Omental fat pad (tissue), 4 donors: ENCODE data around the gene SDHD. TPM values are rescaled to one million over a fixed set of nuclear protein-coding genes. Genes with fewer than 3 reads are reported as not detected.

Experiments
- ATAC-seq: fragments of 150-250 bp; one replicate; pipeline ENCODE4 v1.9.1; 2016; ENCODE audit warnings: mild to moderate bottlenecking, moderate library complexity; ENCODE audit not compliant: low FRiP score
- DNase-seq: peaks from one replicate; pipeline ENCODE4 v3.0.0-alpha.2; 2019; ENCODE audit warnings: low spot score
- CTCF ChIP-seq, 3 donors: fragments of 450-650 bp; IDR thresholded peaks; one replicate each; pipeline ENCODE4 v1.5.1; 2016 to 2017; ENCODE audit warnings: antibody characterized with exemption in 3 of 3, mild to moderate bottlenecking in 3 of 3, moderate library complexity in 2 of 3
- total RNA-seq, 4 donors: library from RNA; depleted of rRNA; stranded (reverse); fragments of >200 nt; gene quantifications; one replicate each; pipeline ENCODE4 v1.1.0, GENCODE V29; 2016

Gene SDHD
- total RNA-seq, 4 donors from 2014 or later: 85.0 to 145 (median 104) TPM

GRCh38 chr11:112050721-112051120 is 36.0 kb upstream of the SDHD start:
- ATAC-seq (no peak), DNase-seq (no peak)
- no peak for TF ChIP-seq CTCF (IDR thresholded peaks at IDR 0.05)

GRCh38 chr11:112051768-112052167 is 34.9 kb upstream of the SDHD start:
- no peak for ATAC-seq
- no peak for TF ChIP-seq CTCF (IDR thresholded peaks at IDR 0.05)
- DNase-seq: no peak

GRCh38 chr11:112057170-112057569 is 29.5 kb upstream of the SDHD start:
- TF ChIP-seq CTCF (IDR thresholded peaks at IDR 0.05): no peak
- ATAC-seq: no peak
- no peak for DNase-seq

- no peak for ATAC-seq
- TF ChIP-seq CTCF (IDR thresholded peaks at IDR 0.05): no peak
- no peak for DNase-seq
Measured at GRCh38 chr11:112058103-112058502, 28.6 kb upstream of the SDHD start.

GRCh38 chr11:112062923-112063322 is 23.8 kb upstream of the SDHD start:
- ATAC-seq (no peak), DNase-seq (no peak)
- no peak for TF ChIP-seq CTCF (IDR thresholded peaks at IDR 0.05)

- no peak for TF ChIP-seq CTCF (IDR thresholded peaks at IDR 0.05)
- peak; percentile 45 for DNase-seq
- peak; percentile 92 for ATAC-seq
Measured at GRCh38 chr11:112073941-112074811, 12.5 kb upstream of the SDHD start, which contains the start of the genes NKAPD1 and PIH1D2. TSS of gene NKAPD1 (plus strand) at chr11:112074299. CDS start at chr11:112075575, 1,276 bp downstream. TSS of gene PIH1D2 (minus strand) at chr11:112074017. CDS start at chr11:112073174, 843 bp downstream.

GRCh38 chr11:112082729-112083128 is 3.9 kb upstream of the SDHD start:
- DNase-seq (no peak), ATAC-seq (no peak)
- no peak for TF ChIP-seq CTCF (IDR thresholded peaks at IDR 0.05)
